ENCODE measurements around the gene LCE6A.

GRCh38 chr1:152858062-152858461, 15.4 kb downstream of the LCE6A start:
- TF ChIP-seq GATA2 (IDR thresholded peaks at IDR 0.05; ENCODE audit: low read depth, low read length), result no peak
- no peak for TF ChIP-seq GATA3 (IDR thresholded peaks at IDR 0.05; ENCODE audit: low read depth, low read length)

Measured in SH-SY5Y (cell line).